ENCODE results near the gene IFT27.

The IFT27 gene

DNA sequence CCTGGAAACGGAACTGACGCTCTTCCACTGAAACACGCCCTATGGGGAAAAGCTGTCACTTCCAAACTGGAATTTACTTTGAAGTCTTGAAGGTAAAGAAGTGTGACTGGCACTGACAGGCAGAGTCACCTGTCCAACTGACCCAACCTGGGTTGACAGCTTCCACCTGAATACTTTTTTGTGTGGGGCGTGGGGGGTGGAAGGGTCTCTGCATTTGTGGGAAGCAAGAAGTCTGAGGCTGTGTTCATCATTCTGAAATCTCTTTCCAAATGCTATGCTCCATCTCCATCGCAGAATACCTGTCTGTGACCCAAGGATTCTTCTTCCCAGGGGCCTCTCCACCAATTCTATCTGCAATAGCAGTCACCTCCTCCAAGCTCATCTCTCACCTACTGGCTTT lies 7.8 kb downstream of the IFT27 start:
- Histone ChIP-seq H3K4me3 (replicated peaks; ENCODE audit: low read depth, low read length) (no peak overlapping the region), H3K36me3 (ENCODE audit: control insufficient read depth, insufficient read depth, low read length) (no peaks in the 10 kb centered on the region; the same call in none of the 2 replicates), H3K27me3 (replicated peaks; ENCODE audit: control insufficient read depth, insufficient read depth, low read length) (no peaks in the 10 kb centered on the region)
- TF ChIP-seq, protein P1, sequence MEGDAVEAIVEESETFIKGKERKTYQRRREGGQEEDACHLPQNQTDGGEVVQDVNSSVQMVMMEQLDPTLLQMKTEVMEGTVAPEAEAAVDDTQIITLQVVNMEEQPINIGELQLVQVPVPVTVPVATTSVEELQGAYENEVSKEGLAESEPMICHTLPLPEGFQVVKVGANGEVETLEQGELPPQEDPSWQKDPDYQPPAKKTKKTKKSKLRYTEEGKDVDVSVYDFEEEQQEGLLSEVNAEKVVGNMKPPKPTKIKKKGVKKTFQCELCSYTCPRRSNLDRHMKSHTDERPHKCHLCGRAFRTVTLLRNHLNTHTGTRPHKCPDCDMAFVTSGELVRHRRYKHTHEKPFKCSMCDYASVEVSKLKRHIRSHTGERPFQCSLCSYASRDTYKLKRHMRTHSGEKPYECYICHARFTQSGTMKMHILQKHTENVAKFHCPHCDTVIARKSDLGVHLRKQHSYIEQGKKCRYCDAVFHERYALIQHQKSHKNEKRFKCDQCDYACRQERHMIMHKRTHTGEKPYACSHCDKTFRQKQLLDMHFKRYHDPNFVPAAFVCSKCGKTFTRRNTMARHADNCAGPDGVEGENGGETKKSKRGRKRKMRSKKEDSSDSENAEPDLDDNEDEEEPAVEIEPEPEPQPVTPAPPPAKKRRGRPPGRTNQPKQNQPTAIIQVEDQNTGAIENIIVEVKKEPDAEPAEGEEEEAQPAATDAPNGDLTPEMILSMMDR (IDR thresholded peaks at IDR 0.05; ENCODE audit: insufficient read depth, low read length, poor library complexity, severe bottlenecking), result no peak
- no peak for DNase-seq (ENCODE audit: extremely low read depth, insufficient read length)

DNA sequence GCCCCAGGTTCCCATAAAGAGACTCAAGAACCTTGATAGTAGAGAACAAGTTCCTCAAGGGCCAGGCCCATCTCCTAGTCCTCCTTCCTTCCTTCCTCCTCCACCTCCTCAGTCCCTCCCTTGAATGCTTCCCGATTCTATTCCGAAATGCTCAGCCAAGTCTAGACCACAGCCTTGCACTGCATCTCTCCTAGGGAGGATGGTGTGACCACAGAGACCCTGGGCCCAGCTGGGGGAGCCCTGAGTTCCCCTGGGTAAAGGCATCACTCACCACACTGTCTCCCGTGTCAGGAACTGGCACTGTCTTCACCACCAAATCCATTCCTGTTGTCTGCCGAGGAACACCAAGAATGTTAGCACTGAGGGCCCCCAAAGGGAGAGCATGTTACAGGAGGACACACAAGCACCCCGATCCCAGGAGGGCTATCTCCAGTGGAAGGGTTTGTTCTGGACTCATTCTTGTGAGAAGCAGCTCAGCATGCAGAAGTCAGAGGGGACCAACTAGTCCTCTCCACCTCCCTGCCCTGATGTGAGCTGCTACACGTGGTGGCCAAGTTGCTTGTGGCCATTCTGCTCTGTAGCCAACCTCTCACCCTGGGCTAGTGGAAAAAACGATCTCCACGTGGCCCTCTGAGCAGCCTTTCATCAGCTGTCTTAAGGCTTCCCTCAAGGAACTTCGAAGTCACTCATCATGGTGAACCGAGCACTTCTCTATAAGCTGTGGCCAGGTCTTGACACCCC lies 8.7 kb downstream of the IFT27 start:
- Histone ChIP-seq H3K27me3 (replicated peaks; ENCODE audit: control insufficient read depth, insufficient read depth, low read length) (no peaks in the 10 kb centered on the region), H3K4me3 (replicated peaks; ENCODE audit: low read depth, low read length) (no peak overlapping the region), H3K36me3 (ENCODE audit: control insufficient read depth, insufficient read depth, low read length) (no peaks in the 10 kb centered on the region; the same call in none of the 2 replicates)
- DNase-seq (ENCODE audit: extremely low read depth, insufficient read length), result no peak
- TF ChIP-seq, protein P1 (IDR thresholded peaks at IDR 0.05; ENCODE audit: insufficient read depth, low read length, poor library complexity, severe bottlenecking), result no peak

DNA sequence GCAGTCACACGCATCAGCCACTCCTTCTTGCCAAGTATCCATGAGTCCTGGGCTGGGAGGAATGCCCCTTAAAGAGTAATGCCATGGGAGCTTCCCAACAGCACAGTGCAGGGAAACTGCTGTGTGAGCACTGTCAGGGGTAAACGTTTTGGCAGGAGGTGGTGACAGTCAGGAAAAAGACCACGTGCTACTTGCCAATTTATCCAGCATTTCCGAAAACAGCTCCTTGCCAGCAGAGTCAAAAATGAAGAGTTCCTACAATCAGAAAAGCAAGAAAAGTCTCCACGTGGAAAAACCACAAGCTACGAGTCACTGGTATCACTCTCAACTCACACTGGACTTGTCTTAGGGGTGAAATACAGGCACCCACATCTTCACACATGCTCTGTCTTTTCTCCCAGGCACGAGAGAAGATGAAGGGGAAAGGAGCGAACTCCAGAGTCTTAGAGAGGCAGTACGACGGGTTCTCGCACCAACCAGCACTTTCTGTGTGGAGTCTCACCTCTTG lies 9.9 kb downstream of the IFT27 start:
- TF ChIP-seq, protein P1 (IDR thresholded peaks at IDR 0.05; ENCODE audit: insufficient read depth, low read length, poor library complexity, severe bottlenecking), result no peak
- Histone ChIP-seq H3K27me3 (replicated peaks; ENCODE audit: control insufficient read depth, insufficient read depth, low read length) (no peaks in the 10 kb centered on the region), H3K4me3 (replicated peaks; ENCODE audit: low read depth, low read length) (no peak overlapping the region), H3K36me3 (ENCODE audit: control insufficient read depth, insufficient read depth, low read length) (no peaks in the 10 kb centered on the region; the same call in 1 of the 2 replicates)
- no peak for DNase-seq (ENCODE audit: extremely low read depth, insufficient read length)

DNA sequence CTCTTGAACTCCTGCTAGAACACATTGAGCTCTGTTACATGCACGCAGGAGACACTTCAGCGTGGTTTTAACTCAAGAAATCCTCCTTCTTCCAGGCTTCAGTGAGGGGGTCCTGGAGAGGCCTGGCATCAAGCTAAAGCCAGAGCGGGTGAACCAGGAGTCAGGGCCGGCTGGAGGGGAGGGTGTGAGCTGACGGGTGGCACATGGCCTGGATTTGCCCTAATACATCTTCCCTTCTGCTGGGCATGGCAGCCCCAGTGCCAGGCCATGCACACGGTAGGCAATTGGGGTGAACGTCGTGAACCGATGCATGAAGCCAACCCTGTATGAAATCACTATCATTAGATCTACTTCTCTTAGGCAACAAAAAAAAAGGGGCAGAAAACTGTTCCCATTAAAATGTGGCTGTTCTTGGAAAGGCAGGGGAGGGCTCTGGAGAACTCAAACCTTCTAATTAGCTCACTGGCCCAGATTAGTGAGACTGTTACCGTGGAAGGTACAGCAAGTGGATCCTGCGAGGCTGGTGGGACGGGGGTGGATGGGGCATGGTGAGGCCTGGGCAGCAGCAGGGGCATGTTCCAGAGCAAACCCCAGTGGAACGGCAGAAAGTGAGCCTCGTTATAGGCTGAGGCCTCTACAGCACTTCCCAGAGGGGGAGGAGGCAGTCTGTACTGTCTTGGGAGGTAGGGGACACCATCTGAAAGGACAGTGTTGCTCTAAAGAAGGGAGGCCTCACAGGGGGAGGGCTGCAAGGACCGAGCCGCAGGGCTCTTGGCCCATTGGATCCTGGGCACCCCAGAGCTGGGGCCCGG lies 10.6 kb downstream of the IFT27 start:
- Histone ChIP-seq H3K36me3 (ENCODE audit: control insufficient read depth, insufficient read depth, low read length) (no peaks in the 10 kb centered on the region; the same call in 1 of the 2 replicates), H3K27me3 (replicated peaks; ENCODE audit: control insufficient read depth, insufficient read depth, low read length) (no peaks in the 10 kb centered on the region), H3K4me3 (replicated peaks; ENCODE audit: low read depth, low read length) (no peak overlapping the region)
- DNase-seq (ENCODE audit: extremely low read depth, insufficient read length), result no peak
- TF ChIP-seq, protein P1 (IDR thresholded peaks at IDR 0.05; ENCODE audit: insufficient read depth, low read length, poor library complexity, severe bottlenecking), result no peak

DNA sequence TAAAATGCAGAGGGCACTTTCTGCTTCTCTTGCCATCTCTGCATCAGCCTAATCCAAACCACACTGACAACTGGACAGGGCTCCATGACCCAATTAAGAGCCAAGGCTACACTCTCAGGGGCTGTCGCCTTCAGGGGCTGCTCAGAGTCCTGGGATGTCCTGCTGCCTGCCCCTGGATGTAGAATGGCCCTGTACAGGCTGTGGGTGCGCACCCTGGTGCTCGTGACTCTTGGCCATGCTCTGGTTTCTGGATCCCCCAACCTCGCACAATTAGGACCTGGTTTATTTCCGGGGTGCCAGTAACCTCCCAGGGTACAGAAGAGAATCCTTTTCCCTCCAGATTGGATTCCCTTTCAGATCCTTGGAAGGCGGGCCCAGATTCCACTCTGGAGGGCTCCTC lies 11.3 kb downstream of the IFT27 start:
- no peaks in the 10 kb centered on the region for H3K27me3 ChIP-seq (replicated peaks; ENCODE audit: control insufficient read depth, insufficient read depth, low read length)
- no peak for DNase-seq (ENCODE audit: extremely low read depth, insufficient read length)
- H3K4me3 ChIP-seq (replicated peaks; ENCODE audit: low read depth, low read length), result no peak overlapping the region
- no peaks in the 10 kb centered on the region; the same call in 1 of the 2 replicates for H3K36me3 ChIP-seq (ENCODE audit: control insufficient read depth, insufficient read depth, low read length)
- TF ChIP-seq, protein P1 (IDR thresholded peaks at IDR 0.05; ENCODE audit: insufficient read depth, low read length, poor library complexity, severe bottlenecking), result no peak

Measured in GM06990 (cell line).